HCT116 (cell line): ENCODE measurements around the gene CAV2. TPM values are rescaled to one million over a fixed set of nuclear protein-coding genes. Genes with fewer than 3 reads are reported as not detected.

Experiments used
- ATAC-seq: fragments of 200-7000 bp; cut with Tn5 transposase; 2 replicates; pipeline ENCODE4 v1.9.1; 2020; ENCODE audit warnings: mild to moderate bottlenecking, moderate library complexity
- BruUV-seq: library from RNA; stranded (reverse); fragments of 400-500 nt; replicated peaks from 2 replicates; lab custom pipeline; 2021; lab: Mats Ljungman, UMichigan
- CTCF ChIA-PET: fragments of 300-600 bp; sonication (Branson Sonifier 250); formaldehyde crosslinking; loops from one replicate; lab custom pipeline; 2021; ENCODE audit warnings: antibody characterized with exemption; lab: Charles Lee
- POLR2A ChIA-PET: fragments of 300-600, 350-600 bp; sonication (Branson Sonifier 250); formaldehyde crosslinking; loops from one replicate; lab custom pipeline; 2021; ENCODE audit warnings: antibody characterized with exemption; lab: Charles Lee
- RAD21 ChIA-PET, 2 experiments: fragments of 300-600 bp; sonication (Branson Sonifier 250); formaldehyde crosslinking; loops; one replicate each; lab custom pipeline; 2023; ENCODE audit warnings: low total read pairs in 2 of 2; ENCODE audit not compliant: uncharacterized antibody in 2 of 2, unreplicated experiment in 2 of 2, low non-redundant PET in 1 of 2; lab: Charles Lee
- DNase-seq: peaks from one replicate; pipeline ENCODE4 v3.0.0-alpha.2; 2010; ENCODE audit warnings: low read depth, low spot score
- H2AFZ ChIP-seq: fragments of 200-600 bp; shearing (Covaris generic), sonication (generic); 2 replicates; pipeline ENCODE4 v1.6.1; 2017; ENCODE audit warnings: low read depth, mixed run types, mixed read lengths, antibody characterized with exemption, low read length; ENCODE audit not compliant: poor library complexity, severe bottlenecking
- H3K27ac ChIP-seq: 2 replicates; pipeline ENCODE4 v1.5.1; 2012; ENCODE audit warnings: low read depth, low read length
- H3K27me3 ChIP-seq: fragments of 200-600 bp; sonication (generic); 2 replicates; pipeline ENCODE4 v1.6.1; 2016; ENCODE audit warnings: mixed run types, low read length, mixed read lengths; ENCODE audit not compliant: insufficient read depth
- H3K36me3 ChIP-seq, 2 experiments: fragments of 200-500 bp in 1 of 2; fragments of 200-600 bp in 1 of 2; sonication (Bioruptor generic) in 1 of 2; sonication (generic) in 1 of 2; 2 replicates each; pipeline versions ENCODE4 v1.5.1 to v1.6.1; 2014 to 2016; ENCODE audit warnings: low read length in 2 of 2, inconsistent platforms in 1 of 2, mixed read lengths in 1 of 2, mixed run types in 1 of 2; ENCODE audit not compliant: insufficient read depth in 2 of 2, control insufficient read depth in 1 of 2
- H3K4me1 ChIP-seq, 2 experiments: fragments of 200-600 bp in 1 of 2; sonication (generic) in 1 of 2; 2 replicates each; pipeline versions ENCODE4 v1.5.1 to v1.6.1; 2012 to 2017; ENCODE audit warnings: low read length in 2 of 2, inconsistent platforms in 1 of 2, mild to moderate bottlenecking in 1 of 2, mixed read lengths in 1 of 2, mixed run types in 1 of 2, moderate library complexity in 1 of 2; ENCODE audit not compliant: insufficient read depth in 2 of 2, control insufficient read depth in 1 of 2
- H3K4me2 ChIP-seq: fragments of 200-600 bp; sonication (generic); 2 replicates; pipeline ENCODE4 v1.6.1; 2017; ENCODE audit warnings: mixed run types, low read length, mixed read lengths
- H3K4me3 ChIP-seq, 2 experiments: fragments of 200-600 bp in 1 of 2; sonication (generic) in 1 of 2; replicated peaks in 1 of 2; 2 replicates each; pipeline ENCODE4 v1.5.1; 2011 to 2016; ENCODE audit warnings: low read length in 2 of 2, control low read depth in 1 of 2, low read depth in 1 of 2, mild to moderate bottlenecking in 1 of 2, mixed read lengths in 1 of 2, mixed run types in 1 of 2
- H3K79me2 ChIP-seq: fragments of 200-600 bp; sonication (generic); 2 replicates; pipeline ENCODE4 v1.6.1; 2017; ENCODE audit warnings: mild to moderate bottlenecking, mixed run types, low read length, moderate library complexity, mixed read lengths; ENCODE audit not compliant: insufficient read depth
- H3K9ac ChIP-seq: fragments of 200-600 bp; sonication (generic); 2 replicates; pipeline ENCODE4 v1.6.1; 2016; ENCODE audit warnings: low read length, mixed read lengths
- H3K9me2 ChIP-seq: fragments of 200-600 bp; sonication (generic), shearing (Covaris generic); 2 replicates; pipeline ENCODE4 v1.6.1; 2017; ENCODE audit warnings: mixed run types, mild to moderate bottlenecking, moderate library complexity; ENCODE audit not compliant: insufficient read depth
- H3K9me3 ChIP-seq, 2 experiments: fragments of 200-500 bp in 1 of 2; fragments of 200-600 bp in 1 of 2; sonication (Bioruptor generic) in 1 of 2; sonication (generic) in 1 of 2; 2 replicates each; pipeline ENCODE4 v1.6.1; 2014 to 2017; ENCODE audit warnings: low read length in 2 of 2, mixed read lengths in 2 of 2, inconsistent platforms in 1 of 2, low read depth in 1 of 2, mild to moderate bottlenecking in 1 of 2, mixed run types in 1 of 2, moderate library complexity in 1 of 2; ENCODE audit not compliant: control insufficient read depth in 1 of 2, insufficient read depth in 1 of 2
- H4K20me1 ChIP-seq: fragments of 200-600 bp; sonication (generic), shearing (Covaris generic); 2 replicates; pipeline ENCODE4 v1.6.1; 2017; ENCODE audit warnings: mixed run types, mild to moderate bottlenecking, moderate library complexity; ENCODE audit not compliant: insufficient read depth
- CBX3 ChIP-seq: IDR thresholded peaks from 2 replicates; pipeline ENCODE4 v1.6.1; 2012; ENCODE audit warnings: low read depth
- CEBPB ChIP-seq: IDR thresholded peaks from 2 replicates; pipeline ENCODE4 v1.6.1; 2012; ENCODE audit warnings: low read depth
- EGR1 ChIP-seq: IDR thresholded peaks from 2 replicates; pipeline ENCODE4 v1.6.1; 2012; ENCODE audit warnings: low read depth
- EZH2 ChIP-seq: fragments of 200-600 bp; sonication (generic); IDR thresholded peaks from 2 replicates; pipeline ENCODE4 v1.6.1; 2017; ENCODE audit warnings: antibody characterized with exemption, mixed run types
- EZH2phosphoT487 ChIP-seq: fragments of 200-600 bp; IDR thresholded peaks from 2 replicates; pipeline ENCODE4 v1.6.1; 2018; ENCODE audit warnings: antibody characterized with exemption, borderline replicate concordance
- FOSL1 ChIP-seq: IDR thresholded peaks from 2 replicates; pipeline ENCODE4 v1.6.1; 2012; ENCODE audit warnings: low read depth
- POLR2A ChIP-seq: IDR thresholded peaks from 2 replicates; pipeline ENCODE4 v1.7.0; 2011; ENCODE audit warnings: borderline replicate concordance; ENCODE audit not compliant: insufficient read depth, insufficient read length; ENCODE audit errors: extremely low read depth
- RAD21 ChIP-seq: IDR thresholded peaks from 2 replicates; pipeline ENCODE4 v1.6.1; 2012; ENCODE audit warnings: low read depth, mild to moderate bottlenecking
- SIN3A ChIP-seq: IDR thresholded peaks from 2 replicates; pipeline ENCODE4 v1.6.1; 2012; ENCODE audit warnings: low read depth
- SRF ChIP-seq: IDR thresholded peaks from 2 replicates; pipeline ENCODE4 v1.6.1; 2012; ENCODE audit warnings: low read depth
- TCF7L2 ChIP-seq: IDR thresholded peaks from 2 replicates; pipeline ENCODE4 v1.7.0; 2011; ENCODE audit warnings: borderline replicate concordance, inconsistent platforms; ENCODE audit not compliant: insufficient read depth, insufficient read length; ENCODE audit errors: extremely low read depth
- YY1 ChIP-seq: IDR thresholded peaks from 2 replicates; pipeline ENCODE4 v1.6.1; 2011; ENCODE audit warnings: low read length, low read depth, moderate library complexity, mild to moderate bottlenecking; ENCODE audit not compliant: insufficient replicate concordance; ENCODE audit errors: extremely low read depth
- ZNF274 ChIP-seq: fragments of 200-500 bp; sonication (Bioruptor generic); IDR thresholded peaks from 2 replicates; pipeline ENCODE4 v1.6.1; 2014; ENCODE audit warnings: mild to moderate bottlenecking, low read depth, low read length, inconsistent platforms
- intact Hi-C: fragments of 100-400 bp; cut with micrococcal nuclease; formaldehyde crosslinking; loops from 2 replicates; pipeline ENCODE4 v1.10.0; 2022
- total RNA-seq: library from RNA; stranded (reverse); gene quantifications from one replicate; pipeline ENCODE4 v1.2.1, GENCODE V29; 2021; ENCODE audit not compliant: unreplicated experiment
- TF ChIP-seq, protein P1 (sequence below): IDR thresholded peaks from 2 replicates; pipeline ENCODE4 v1.6.1; 2012
- TF ChIP-seq, protein P2 (sequence below): IDR thresholded peaks from 2 replicates; pipeline ENCODE4 v1.6.1; 2011; ENCODE audit warnings: mild to moderate bottlenecking, low read length, moderate library complexity; ENCODE audit not compliant: insufficient replicate concordance; ENCODE audit errors: extremely low read depth
- TF ChIP-seq, protein P3 (sequence below): IDR thresholded peaks from 2 replicates; pipeline ENCODE4 v1.6.1; 2012; ENCODE audit warnings: low read depth
- TF ChIP-seq, protein P4 (sequence below): IDR thresholded peaks from 2 replicates; pipeline ENCODE4 v1.6.1; 2012

The CAV2 gene
- total RNA-seq, 1 experiment from 2014 or later, result 157 TPM

DNA sequence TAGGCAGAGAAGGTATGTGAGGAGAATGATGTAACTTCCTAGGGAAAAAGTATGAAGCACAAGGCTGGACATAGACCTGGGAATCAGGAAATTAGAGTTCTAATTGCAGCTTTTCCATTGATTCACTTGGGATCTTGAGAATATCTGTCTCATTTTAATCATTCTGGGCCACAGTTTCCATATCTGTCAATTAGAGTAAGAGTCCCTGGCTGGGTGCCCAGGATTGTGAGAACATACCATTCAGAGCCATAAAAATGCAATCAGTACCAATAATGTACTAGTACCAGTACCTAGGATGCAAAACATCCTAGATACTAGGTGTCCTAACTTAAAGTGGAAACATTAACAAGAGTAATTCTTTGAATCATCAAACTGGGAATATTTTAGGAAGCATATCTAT, 54.9 kb downstream of the CAV2 start (continued):
- TF ChIP-seq CBX3 (no peak), TCF7L2 (no peak), SRF (no peak), RAD21 (no peak)
- TF ChIP-seq, protein P1, sequence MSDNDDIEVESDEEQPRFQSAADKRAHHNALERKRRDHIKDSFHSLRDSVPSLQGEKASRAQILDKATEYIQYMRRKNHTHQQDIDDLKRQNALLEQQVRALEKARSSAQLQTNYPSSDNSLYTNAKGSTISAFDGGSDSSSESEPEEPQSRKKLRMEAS, result no peak
- TF ChIP-seq, protein P2, sequence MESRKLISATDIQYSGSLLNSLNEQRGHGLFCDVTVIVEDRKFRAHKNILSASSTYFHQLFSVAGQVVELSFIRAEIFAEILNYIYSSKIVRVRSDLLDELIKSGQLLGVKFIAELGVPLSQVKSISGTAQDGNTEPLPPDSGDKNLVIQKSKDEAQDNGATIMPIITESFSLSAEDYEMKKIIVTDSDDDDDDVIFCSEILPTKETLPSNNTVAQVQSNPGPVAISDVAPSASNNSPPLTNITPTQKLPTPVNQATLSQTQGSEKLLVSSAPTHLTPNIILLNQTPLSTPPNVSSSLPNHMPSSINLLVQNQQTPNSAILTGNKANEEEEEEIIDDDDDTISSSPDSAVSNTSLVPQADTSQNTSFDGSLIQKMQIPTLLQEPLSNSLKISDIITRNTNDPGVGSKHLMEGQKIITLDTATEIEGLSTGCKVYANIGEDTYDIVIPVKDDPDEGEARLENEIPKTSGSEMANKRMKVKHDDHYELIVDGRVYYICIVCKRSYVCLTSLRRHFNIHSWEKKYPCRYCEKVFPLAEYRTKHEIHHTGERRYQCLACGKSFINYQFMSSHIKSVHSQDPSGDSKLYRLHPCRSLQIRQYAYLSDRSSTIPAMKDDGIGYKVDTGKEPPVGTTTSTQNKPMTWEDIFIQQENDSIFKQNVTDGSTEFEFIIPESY, result no peak

DNA sequence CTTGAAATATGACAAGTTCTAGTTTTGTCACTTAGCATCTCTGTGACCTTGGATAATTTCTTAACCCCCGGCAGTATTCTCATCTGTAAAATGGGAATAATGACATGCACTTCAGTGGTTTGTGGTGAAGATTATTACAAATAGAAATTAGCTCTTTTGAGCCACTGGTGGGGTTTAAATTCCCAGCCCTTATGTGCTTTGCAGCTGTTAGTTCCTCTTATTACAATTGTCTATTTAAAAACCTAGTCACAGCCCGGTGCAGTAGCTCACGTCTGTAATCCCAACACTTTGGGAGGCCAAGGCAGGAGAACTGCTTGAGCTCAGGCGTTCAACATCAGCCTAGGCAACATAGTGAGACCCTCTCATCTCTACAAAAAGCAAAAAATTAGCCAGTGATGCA, 55.4 kb downstream of the CAV2 start:
- Histone ChIP-seq H3K79me2 (peaks cover 85% of the 10 kb centered on the region), H4K20me1 (peaks cover 9% of the 10 kb centered on the region; the same call in 1 of the 2 replicates), H3K27me3 (no peaks in the 10 kb centered on the region), H3K9me3 (no peaks in the 10 kb centered on the region), H3K9me2 (no peaks in the 10 kb centered on the region), H3K27ac (no peak overlapping the region), H3K9ac (no peak overlapping the region), H3K36me3 (peaks cover 9 to 79% of the 10 kb centered on the region in 2 experiments), H2AFZ (no peak overlapping the region), H3K4me1 (no peaks in the 10 kb centered on the region), H3K4me3 (no peak overlapping the region), H3K4me2 (no peak overlapping the region)
- DNase-seq, result no peak
- CTCF ChIA-PET, result no interaction called here
- BruUV-seq, result no TSS peak
- intact Hi-C loops, result no loop called here
- POLR2A ChIA-PET, result no interaction called here
- no peak for ATAC-seq
- TF ChIP-seq EGR1, result no peak
- TF ChIP-seq FOSL1, result no peak
- TF ChIP-seq, protein P3, sequence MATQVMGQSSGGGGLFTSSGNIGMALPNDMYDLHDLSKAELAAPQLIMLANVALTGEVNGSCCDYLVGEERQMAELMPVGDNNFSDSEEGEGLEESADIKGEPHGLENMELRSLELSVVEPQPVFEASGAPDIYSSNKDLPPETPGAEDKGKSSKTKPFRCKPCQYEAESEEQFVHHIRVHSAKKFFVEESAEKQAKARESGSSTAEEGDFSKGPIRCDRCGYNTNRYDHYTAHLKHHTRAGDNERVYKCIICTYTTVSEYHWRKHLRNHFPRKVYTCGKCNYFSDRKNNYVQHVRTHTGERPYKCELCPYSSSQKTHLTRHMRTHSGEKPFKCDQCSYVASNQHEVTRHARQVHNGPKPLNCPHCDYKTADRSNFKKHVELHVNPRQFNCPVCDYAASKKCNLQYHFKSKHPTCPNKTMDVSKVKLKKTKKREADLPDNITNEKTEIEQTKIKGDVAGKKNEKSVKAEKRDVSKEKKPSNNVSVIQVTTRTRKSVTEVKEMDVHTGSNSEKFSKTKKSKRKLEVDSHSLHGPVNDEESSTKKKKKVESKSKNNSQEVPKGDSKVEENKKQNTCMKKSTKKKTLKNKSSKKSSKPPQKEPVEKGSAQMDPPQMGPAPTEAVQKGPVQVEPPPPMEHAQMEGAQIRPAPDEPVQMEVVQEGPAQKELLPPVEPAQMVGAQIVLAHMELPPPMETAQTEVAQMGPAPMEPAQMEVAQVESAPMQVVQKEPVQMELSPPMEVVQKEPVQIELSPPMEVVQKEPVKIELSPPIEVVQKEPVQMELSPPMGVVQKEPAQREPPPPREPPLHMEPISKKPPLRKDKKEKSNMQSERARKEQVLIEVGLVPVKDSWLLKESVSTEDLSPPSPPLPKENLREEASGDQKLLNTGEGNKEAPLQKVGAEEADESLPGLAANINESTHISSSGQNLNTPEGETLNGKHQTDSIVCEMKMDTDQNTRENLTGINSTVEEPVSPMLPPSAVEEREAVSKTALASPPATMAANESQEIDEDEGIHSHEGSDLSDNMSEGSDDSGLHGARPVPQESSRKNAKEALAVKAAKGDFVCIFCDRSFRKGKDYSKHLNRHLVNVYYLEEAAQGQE, result no peak
- TF ChIP-seq ZNF274, result no peak
- TF ChIP-seq EZH2phosphoT487, result no peak
- no peak for TF ChIP-seq EZH2
- no peak for TF ChIP-seq SIN3A
- TF ChIP-seq, protein P4, sequence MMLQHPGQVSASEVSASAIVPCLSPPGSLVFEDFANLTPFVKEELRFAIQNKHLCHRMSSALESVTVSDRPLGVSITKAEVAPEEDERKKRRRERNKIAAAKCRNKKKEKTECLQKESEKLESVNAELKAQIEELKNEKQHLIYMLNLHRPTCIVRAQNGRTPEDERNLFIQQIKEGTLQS, result no peak
- TF ChIP-seq, protein P2, result no peak
- TF ChIP-seq POLR2A, result no peak
- TF ChIP-seq CEBPB, result no peak
- no peak for TF ChIP-seq YY1
- RAD21 ChIA-PET, result no interaction called here
